ENCODE data around the gene TNFSF10. TPM values are rescaled to one million over a fixed set of nuclear protein-coding genes. Genes with fewer than 3 reads are reported as not detected.

The TNFSF10 gene
- total and polyA plus RNA-seq, 9 of the 15 experiments (the other 6 are each of a cell fraction or from before 2014, with no cell fraction given): 0.07 to 1.3 (median 0.27) TPM; not detected in 1

DNA sequence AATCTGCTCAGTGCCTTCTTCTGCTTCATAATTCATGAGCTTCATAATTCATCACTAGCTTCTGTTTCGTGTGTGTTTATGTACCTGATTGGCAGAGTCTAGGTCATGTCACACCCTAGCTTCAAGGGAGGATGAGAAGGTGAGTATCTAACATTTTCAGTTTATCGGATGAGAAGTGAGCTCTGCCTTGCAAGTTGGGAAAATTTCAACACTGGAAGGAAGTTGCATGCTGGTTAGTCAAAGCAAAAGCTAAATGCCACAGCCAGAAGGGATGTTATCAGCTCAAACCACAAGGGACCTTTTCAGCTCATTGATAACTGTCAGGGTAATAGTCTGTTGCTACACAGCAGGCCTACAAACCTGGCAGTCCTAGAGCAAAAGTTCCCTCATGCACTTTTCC is 7.3 kb upstream of the TNFSF10 start (continued):
- peak in 1 of 2 experiments; percentile 88; a peak in 2 of 4 replicates for TF ChIP-seq RCOR1 (IDR thresholded peaks at IDR 0.05; ENCODE audit: borderline replicate concordance in 1 of 2, low read depth in 2 of 2, low read length in 2 of 2)
- no peak for TF ChIP-seq MIER1 (IDR thresholded peaks at IDR 0.05; ENCODE audit: low read depth)
- TF ChIP-seq, protein P1, sequence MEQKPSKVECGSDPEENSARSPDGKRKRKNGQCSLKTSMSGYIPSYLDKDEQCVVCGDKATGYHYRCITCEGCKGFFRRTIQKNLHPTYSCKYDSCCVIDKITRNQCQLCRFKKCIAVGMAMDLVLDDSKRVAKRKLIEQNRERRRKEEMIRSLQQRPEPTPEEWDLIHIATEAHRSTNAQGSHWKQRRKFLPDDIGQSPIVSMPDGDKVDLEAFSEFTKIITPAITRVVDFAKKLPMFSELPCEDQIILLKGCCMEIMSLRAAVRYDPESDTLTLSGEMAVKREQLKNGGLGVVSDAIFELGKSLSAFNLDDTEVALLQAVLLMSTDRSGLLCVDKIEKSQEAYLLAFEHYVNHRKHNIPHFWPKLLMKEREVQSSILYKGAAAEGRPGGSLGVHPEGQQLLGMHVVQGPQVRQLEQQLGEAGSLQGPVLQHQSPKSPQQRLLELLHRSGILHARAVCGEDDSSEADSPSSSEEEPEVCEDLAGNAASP (IDR thresholded peaks at IDR 0.05): no peak
- no peak for TF ChIP-seq C11orf30 (IDR thresholded peaks at IDR 0.05; ENCODE audit: low read depth)
- TF ChIP-seq NR3C1 (CRISPR knock-in tag; IDR thresholded peaks at IDR 0.05): no peak
- TF ChIP-seq ZNF644 (tag; IDR thresholded peaks at IDR 0.05; ENCODE audit: low read depth): no peak
- no peak for TF ChIP-seq SMAD2 (IDR thresholded peaks at IDR 0.05; ENCODE audit: low read depth, low read length)
- TF ChIP-seq, protein P2, sequence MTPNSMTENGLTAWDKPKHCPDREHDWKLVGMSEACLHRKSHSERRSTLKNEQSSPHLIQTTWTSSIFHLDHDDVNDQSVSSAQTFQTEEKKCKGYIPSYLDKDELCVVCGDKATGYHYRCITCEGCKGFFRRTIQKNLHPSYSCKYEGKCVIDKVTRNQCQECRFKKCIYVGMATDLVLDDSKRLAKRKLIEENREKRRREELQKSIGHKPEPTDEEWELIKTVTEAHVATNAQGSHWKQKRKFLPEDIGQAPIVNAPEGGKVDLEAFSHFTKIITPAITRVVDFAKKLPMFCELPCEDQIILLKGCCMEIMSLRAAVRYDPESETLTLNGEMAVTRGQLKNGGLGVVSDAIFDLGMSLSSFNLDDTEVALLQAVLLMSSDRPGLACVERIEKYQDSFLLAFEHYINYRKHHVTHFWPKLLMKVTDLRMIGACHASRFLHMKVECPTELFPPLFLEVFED (CRISPR knock-in tag; conservative IDR thresholded peaks at IDR 0.05): no peak
- TF ChIP-seq, protein P3, sequence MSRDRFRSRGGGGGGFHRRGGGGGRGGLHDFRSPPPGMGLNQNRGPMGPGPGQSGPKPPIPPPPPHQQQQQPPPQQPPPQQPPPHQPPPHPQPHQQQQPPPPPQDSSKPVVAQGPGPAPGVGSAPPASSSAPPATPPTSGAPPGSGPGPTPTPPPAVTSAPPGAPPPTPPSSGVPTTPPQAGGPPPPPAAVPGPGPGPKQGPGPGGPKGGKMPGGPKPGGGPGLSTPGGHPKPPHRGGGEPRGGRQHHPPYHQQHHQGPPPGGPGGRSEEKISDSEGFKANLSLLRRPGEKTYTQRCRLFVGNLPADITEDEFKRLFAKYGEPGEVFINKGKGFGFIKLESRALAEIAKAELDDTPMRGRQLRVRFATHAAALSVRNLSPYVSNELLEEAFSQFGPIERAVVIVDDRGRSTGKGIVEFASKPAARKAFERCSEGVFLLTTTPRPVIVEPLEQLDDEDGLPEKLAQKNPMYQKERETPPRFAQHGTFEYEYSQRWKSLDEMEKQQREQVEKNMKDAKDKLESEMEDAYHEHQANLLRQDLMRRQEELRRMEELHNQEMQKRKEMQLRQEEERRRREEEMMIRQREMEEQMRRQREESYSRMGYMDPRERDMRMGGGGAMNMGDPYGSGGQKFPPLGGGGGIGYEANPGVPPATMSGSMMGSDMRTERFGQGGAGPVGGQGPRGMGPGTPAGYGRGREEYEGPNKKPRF (IDR thresholded peaks at IDR 0.05; ENCODE audit: low read depth, low read length): no peak
- no peak for TF ChIP-seq ZFP1 (CRISPR knock-in tag; IDR thresholded peaks at IDR 0.05)
- peak; percentile 87 for TF ChIP-seq CCNT2 (IDR thresholded peaks at IDR 0.05; ENCODE audit: borderline replicate concordance, extremely low read depth, insufficient read length, low read depth, low read length)
- TF ChIP-seq ZNF184 (CRISPR knock-in tag; IDR thresholded peaks at IDR 0.05): no peak
- TF ChIP-seq POLR2AphosphoS5 (IDR thresholded peaks at IDR 0.05; ENCODE audit: control insufficient read depth, insufficient read depth, low read depth, low read length): no peak
- TF ChIP-seq RFX7 (CRISPR knock-in tag; IDR thresholded peaks at IDR 0.05): no peak
- TF ChIP-seq HMGN3 (IDR thresholded peaks at IDR 0.05; ENCODE audit: borderline replicate concordance, extremely low read depth, insufficient read length, low read depth, low read length): peak; percentile 40
- TF ChIP-seq SIRT6 (IDR thresholded peaks at IDR 0.05; ENCODE audit: low read depth, low read length): no peak
- TF ChIP-seq, protein P4, sequence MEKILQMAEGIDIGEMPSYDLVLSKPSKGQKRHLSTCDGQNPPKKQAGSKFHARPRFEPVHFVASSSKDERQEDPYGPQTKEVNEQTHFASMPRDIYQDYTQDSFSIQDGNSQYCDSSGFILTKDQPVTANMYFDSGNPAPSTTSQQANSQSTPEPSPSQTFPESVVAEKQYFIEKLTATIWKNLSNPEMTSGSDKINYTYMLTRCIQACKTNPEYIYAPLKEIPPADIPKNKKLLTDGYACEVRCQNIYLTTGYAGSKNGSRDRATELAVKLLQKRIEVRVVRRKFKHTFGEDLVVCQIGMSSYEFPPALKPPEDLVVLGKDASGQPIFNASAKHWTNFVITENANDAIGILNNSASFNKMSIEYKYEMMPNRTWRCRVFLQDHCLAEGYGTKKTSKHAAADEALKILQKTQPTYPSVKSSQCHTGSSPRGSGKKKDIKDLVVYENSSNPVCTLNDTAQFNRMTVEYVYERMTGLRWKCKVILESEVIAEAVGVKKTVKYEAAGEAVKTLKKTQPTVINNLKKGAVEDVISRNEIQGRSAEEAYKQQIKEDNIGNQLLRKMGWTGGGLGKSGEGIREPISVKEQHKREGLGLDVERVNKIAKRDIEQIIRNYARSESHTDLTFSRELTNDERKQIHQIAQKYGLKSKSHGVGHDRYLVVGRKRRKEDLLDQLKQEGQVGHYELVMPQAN (IDR thresholded peaks at IDR 0.05; ENCODE audit: borderline replicate concordance): no peak
- no peak for TF ChIP-seq CBX8 (IDR thresholded peaks at IDR 0.05; ENCODE audit: borderline replicate concordance, extremely low read depth, low read depth, low read length, poor library complexity, severe bottlenecking)
- no peak for TF ChIP-seq NR1H2 (CRISPR knock-in tag; IDR thresholded peaks at IDR 0.05)
- TF ChIP-seq ZNF583 (CRISPR knock-in tag; IDR thresholded peaks at IDR 0.05): no peak

Data from K562 (cell line).